NB4 (cell line): ENCODE data around the gene FOXP3.

Experiments used
- MYC ChIP-seq: IDR thresholded peaks from 2 replicates; pipeline ENCODE4 v1.6.1; 2011; ENCODE audit warnings: low read depth, low read length
- POLR2A ChIP-seq: IDR thresholded peaks from 2 replicates; pipeline ENCODE4 v1.6.1; 2011; ENCODE audit warnings: mild to moderate bottlenecking; ENCODE audit not compliant: insufficient read length; ENCODE audit errors: extremely low read depth
- TF ChIP-seq, protein P1 (sequence below): IDR thresholded peaks from one replicate; pipeline ENCODE4 v1.5.1; 2012; ENCODE audit warnings: low read depth, low read length
- TF ChIP-seq, protein P2 (sequence below): IDR thresholded peaks from 2 replicates; pipeline ENCODE4 v1.6.1; 2011; ENCODE audit warnings: low read depth, low read length

DNA sequence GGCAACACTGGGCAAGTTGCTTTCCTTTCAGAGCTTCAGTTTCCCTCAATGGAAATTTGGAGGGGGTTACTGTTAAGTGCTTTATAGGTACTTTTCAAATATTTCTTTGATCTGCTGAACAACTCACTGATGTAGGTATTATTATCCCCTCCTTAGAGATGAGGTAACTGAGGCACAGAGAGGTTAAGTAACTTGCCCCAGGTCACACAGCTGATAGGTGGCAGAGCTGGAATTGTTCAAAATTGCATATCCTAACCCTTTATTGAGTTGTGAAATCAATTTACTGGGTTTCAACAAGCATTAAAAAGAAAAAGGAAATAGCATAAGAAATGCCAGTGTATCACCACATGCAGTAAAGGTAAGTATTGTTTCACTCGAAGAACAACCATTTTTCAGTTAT is 11.7 kb upstream of the FOXP3 start:
- TF ChIP-seq, protein P1, sequence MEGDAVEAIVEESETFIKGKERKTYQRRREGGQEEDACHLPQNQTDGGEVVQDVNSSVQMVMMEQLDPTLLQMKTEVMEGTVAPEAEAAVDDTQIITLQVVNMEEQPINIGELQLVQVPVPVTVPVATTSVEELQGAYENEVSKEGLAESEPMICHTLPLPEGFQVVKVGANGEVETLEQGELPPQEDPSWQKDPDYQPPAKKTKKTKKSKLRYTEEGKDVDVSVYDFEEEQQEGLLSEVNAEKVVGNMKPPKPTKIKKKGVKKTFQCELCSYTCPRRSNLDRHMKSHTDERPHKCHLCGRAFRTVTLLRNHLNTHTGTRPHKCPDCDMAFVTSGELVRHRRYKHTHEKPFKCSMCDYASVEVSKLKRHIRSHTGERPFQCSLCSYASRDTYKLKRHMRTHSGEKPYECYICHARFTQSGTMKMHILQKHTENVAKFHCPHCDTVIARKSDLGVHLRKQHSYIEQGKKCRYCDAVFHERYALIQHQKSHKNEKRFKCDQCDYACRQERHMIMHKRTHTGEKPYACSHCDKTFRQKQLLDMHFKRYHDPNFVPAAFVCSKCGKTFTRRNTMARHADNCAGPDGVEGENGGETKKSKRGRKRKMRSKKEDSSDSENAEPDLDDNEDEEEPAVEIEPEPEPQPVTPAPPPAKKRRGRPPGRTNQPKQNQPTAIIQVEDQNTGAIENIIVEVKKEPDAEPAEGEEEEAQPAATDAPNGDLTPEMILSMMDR, result no peak
- TF ChIP-seq POLR2A (no peak), MYC (no peak)
- TF ChIP-seq, protein P2, sequence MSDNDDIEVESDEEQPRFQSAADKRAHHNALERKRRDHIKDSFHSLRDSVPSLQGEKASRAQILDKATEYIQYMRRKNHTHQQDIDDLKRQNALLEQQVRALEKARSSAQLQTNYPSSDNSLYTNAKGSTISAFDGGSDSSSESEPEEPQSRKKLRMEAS, result no peak
